Progenitor cell of endocrine pancreas (in vitro differentiated cells): ENCODE data around the gene FOXN3. TPM values are rescaled to one million over a fixed set of nuclear protein-coding genes. Genes with fewer than 3 reads are reported as not detected.

Experiments used
- DNase-seq: peaks from one replicate; pipeline ENCODE4 v3.0.0; 2021; ENCODE audit warnings: low spot score; ENCODE audit not compliant: unreplicated experiment
- H3K27ac Mint-ChIP-seq: 2 replicates; pipeline ENCODE4 v1.8.0; 2021; ENCODE audit warnings: mild to moderate bottlenecking, moderate library complexity, mixed read lengths
- H3K27me3 Mint-ChIP-seq: 2 replicates; pipeline ENCODE4 v1.8.0; 2021; ENCODE audit warnings: mixed read lengths
- H3K36me3 Mint-ChIP-seq: 2 replicates; pipeline ENCODE4 v1.8.0; 2022; ENCODE audit warnings: mixed read lengths; ENCODE audit not compliant: insufficient read depth
- H3K4me1 Mint-ChIP-seq: 2 replicates; pipeline ENCODE4 v1.8.0; 2021; ENCODE audit warnings: low read depth, mixed read lengths
- H3K4me3 Mint-ChIP-seq: 2 replicates; pipeline ENCODE4 v1.8.0; 2021; ENCODE audit warnings: low read depth, mild to moderate bottlenecking, moderate library complexity, mixed read lengths
- H3K9me3 Mint-ChIP-seq: 2 replicates; pipeline ENCODE4 v1.8.0; 2021; ENCODE audit warnings: low read depth, mixed read lengths
- CTCF ChIP-seq: fragments of 200-600 bp; sonication (generic); IDR thresholded peaks from one replicate; pipeline ENCODE4 v1.5.0; 2021; ENCODE audit warnings: antibody characterized with exemption, mild to moderate bottlenecking; ENCODE audit not compliant: unreplicated experiment
- total RNA-seq: library from RNA; stranded (reverse); gene quantifications from 2 replicates; pipeline ENCODE4 v1.2.1, GENCODE V29; 2021

The FOXN3 gene
- total RNA-seq, 1 donor from 2014 or later: 25.8 TPM

- Mint-ChIP-seq H3K4me1 (no peaks in the 10 kb centered on the region), H3K4me3 (no peak overlapping the region), H3K36me3 (no peaks in the 10 kb centered on the region), H3K9me3 (no peaks in the 10 kb centered on the region), H3K27me3 (peaks cover 2% of the 10 kb centered on the region), H3K27ac (no peak overlapping the region)
- no peak for TF ChIP-seq CTCF
- no peak for DNase-seq
Observed at GRCh38 chr14:89258728-89259273, 158.2 kb downstream of the FOXN3 start.

DNA sequence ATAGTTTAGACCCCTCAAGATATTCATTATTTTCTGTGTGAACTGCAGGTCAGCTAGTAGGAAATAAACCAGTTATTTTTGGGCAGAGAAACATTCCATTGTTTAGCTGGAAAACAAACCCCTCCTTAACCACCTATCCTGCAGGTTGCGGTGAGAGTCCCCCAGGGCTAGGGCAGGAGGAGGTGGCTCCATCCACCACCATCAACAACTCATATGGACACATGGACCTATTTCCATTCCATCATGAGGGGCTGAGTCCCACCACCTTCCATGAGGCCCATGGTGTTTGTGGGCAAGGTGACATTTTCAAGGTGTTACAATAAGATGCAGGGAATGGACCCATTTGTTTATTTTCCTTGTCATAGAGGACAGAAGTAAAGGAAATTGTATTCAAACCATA lies 160.1 kb downstream of the FOXN3 start:
- no peak for TF ChIP-seq CTCF
- Mint-ChIP-seq H3K36me3 (peaks cover 1% of the 10 kb centered on the region), H3K4me3 (no peak overlapping the region), H3K9me3 (no peaks in the 10 kb centered on the region), H3K4me1 (no peaks in the 10 kb centered on the region), H3K27ac (no peak overlapping the region), H3K27me3 (peaks cover 2% of the 10 kb centered on the region)
- no peak for DNase-seq

- H3K9me3 Mint-ChIP-seq: no peaks in the 10 kb centered on the region
- peaks cover 2% of the 10 kb centered on the region for H3K27me3 Mint-ChIP-seq
- no peak overlapping the region for H3K4me3 Mint-ChIP-seq
- no peak for TF ChIP-seq CTCF
- no peak overlapping the region for H3K27ac Mint-ChIP-seq
- peaks cover 1% of the 10 kb centered on the region for H3K36me3 Mint-ChIP-seq
- H3K4me1 Mint-ChIP-seq: no peaks in the 10 kb centered on the region
- no peak for DNase-seq
Observed at GRCh38 chr14:89256283-89256682, 160.8 kb downstream of the FOXN3 start.

DNA sequence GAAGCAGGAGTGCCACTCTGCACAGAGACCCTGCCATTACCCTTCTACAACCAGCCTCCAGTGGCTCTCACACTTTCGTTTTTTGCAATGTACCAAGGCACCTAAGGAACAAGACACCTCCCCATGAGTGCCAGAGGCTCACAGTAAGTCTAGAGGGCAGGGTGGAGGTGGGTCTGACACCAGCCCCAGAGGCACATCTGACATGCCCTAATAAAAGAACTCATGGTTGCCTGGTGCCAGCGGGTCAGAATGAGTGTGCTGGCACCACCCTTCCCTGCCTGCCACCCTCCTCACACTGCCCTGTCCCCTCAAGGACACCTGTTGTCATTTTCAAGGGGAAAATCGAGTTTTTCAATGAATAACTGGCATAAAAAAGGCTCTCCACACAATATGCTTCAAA lies 161.2 kb downstream of the FOXN3 start:
- peaks cover 2% of the 10 kb centered on the region for H3K27me3 Mint-ChIP-seq
- no peaks in the 10 kb centered on the region for H3K4me1 Mint-ChIP-seq
- TF ChIP-seq CTCF: no peak
- no peak for DNase-seq
- H3K36me3 Mint-ChIP-seq: peaks cover 1% of the 10 kb centered on the region
- H3K9me3 Mint-ChIP-seq: no peaks in the 10 kb centered on the region
- H3K4me3 Mint-ChIP-seq: no peak overlapping the region
- H3K27ac Mint-ChIP-seq: no peak overlapping the region

DNA sequence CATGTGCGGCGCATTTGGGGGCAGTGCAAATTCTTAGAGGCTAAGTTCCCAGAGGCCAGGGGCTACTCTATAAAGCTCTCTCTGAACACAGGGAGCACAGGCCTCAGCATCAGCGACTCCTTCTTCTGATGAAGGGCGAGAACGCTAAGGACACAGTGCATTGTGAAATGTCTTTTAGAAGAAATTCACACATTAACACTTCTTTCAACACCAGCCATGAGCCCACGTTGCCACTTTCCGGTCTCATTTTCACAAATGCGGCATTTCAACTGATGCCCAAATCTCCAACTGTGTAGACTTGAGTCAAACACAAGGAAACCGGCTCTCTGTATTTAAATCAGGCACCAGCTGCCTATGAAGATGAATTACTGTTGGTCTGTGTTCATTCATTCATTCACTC lies 162.0 kb downstream of the FOXN3 start:
- H3K27ac Mint-ChIP-seq: no peak overlapping the region
- no peaks in the 10 kb centered on the region for H3K4me1 Mint-ChIP-seq
- no peak for TF ChIP-seq CTCF
- no peaks in the 10 kb centered on the region for H3K9me3 Mint-ChIP-seq
- H3K36me3 Mint-ChIP-seq: peaks cover 1% of the 10 kb centered on the region
- DNase-seq: no peak
- no peak overlapping the region for H3K4me3 Mint-ChIP-seq
- peaks cover 2% of the 10 kb centered on the region for H3K27me3 Mint-ChIP-seq
